ENCODE data around the gene ZBTB7C. TPM values are rescaled to one million over a fixed set of nuclear protein-coding genes. Genes with fewer than 3 reads are reported as not detected.

The ZBTB7C gene
- total RNA-seq, 6 experiments from 2014 or later, result not detected

GRCh38 chr18:48138660-48139430 lies 270.3 kb downstream of the ZBTB7C start:
- no peak overlapping the region for H3K27ac Mint-ChIP-seq
- H3K27me3 Mint-ChIP-seq (ENCODE audit: insufficient read depth), result peaks cover 47% of the 10 kb centered on the region
- TF ChIP-seq CTCF (IDR thresholded peaks at IDR 0.05), result no peak
- no peaks in the 10 kb centered on the region for H3K4me1 Mint-ChIP-seq (ENCODE audit: low read depth)
- no peaks in the 10 kb centered on the region for H3K36me3 Mint-ChIP-seq (ENCODE audit: low read depth)
- no peak for DNase-seq
- no peak overlapping the region for H3K4me3 Mint-ChIP-seq
- no peaks in the 10 kb centered on the region for H3K9me3 Mint-ChIP-seq

- Mint-ChIP-seq H3K9me3 (no peaks in the 10 kb centered on the region), H3K36me3 (ENCODE audit: low read depth) (no peaks in the 10 kb centered on the region), H3K27me3 (ENCODE audit: insufficient read depth) (peaks cover 47% of the 10 kb centered on the region), H3K4me3 (no peak overlapping the region), H3K27ac (no peak overlapping the region), H3K4me1 (ENCODE audit: low read depth) (no peaks in the 10 kb centered on the region)
- no peak for TF ChIP-seq CTCF (IDR thresholded peaks at IDR 0.05)
- DNase-seq, result no peak
Measured at GRCh38 chr18:48138210-48138609, 271.0 kb downstream of the ZBTB7C start.

DNA sequence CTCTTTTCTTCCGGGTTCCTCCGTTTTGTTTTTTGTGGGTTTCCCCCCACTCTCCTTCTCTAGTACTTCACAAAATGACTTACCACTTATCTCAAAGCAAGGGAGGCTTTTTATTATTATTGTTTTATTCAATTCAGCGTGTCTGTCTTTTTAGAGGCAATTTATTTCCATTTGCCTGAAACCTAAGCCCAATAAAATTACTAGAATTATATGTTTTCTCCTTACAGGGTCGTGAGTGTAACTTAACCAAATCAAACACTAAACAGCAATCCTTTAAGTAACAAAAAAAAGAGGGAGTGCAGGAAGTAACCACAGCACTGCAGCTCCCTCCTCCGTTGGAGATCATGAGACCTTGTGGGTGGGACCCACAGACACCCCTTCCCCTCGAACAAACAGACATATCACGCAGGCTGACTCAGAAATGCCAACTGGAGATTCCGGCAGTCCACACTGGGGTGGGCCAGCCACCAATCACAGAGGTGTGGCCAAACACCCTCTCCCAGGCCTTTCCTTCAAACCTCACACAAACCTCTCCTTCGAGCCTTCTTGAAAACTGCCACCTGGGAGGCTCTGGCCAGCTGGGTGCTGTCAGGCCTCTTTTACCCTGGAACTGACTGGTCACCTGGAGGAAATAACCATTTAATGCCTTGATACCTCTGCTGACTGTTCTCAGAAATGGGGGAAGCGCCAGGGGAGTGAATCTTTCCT lies 271.7 kb downstream of the ZBTB7C start:
- no peaks in the 10 kb centered on the region for H3K9me3 Mint-ChIP-seq
- H3K4me1 Mint-ChIP-seq (ENCODE audit: low read depth), result no peaks in the 10 kb centered on the region
- TF ChIP-seq CTCF (IDR thresholded peaks at IDR 0.05), result no peak
- H3K27me3 Mint-ChIP-seq (ENCODE audit: insufficient read depth), result peaks cover 52% of the 10 kb centered on the region
- H3K36me3 Mint-ChIP-seq (ENCODE audit: low read depth), result no peaks in the 10 kb centered on the region
- no peak overlapping the region for H3K4me3 Mint-ChIP-seq
- H3K27ac Mint-ChIP-seq, result no peak overlapping the region
- DNase-seq, result no peak

DNA sequence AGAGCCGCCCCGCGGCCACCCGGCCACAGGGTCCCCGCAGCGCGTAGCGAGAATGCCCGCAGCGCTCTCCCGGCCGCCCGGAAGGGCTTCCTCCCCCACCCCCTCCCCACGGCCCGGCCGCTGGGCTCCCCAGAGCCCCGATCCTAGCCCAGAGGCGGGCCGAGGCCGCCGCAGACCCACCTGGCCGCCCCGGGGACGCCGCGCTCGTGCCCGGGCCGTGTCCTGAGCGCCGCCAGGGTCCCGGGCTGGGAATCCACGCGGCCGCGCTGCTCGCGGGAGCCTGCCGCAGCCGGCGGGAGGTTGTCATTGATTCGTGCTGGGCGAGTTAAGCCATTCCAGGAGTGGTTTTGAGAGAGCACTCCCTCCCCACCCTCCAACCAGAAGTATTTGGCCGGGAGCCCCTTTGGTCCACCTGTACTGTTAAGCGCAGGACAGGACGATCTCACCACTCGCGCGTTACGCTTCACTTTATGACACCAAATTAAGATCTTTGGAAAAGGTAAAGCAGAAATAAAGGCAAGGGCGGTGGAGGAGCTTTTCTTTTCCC lies 272.3 kb downstream of the ZBTB7C start:
- Mint-ChIP-seq H3K4me3 (no peak overlapping the region), H3K36me3 (ENCODE audit: low read depth) (no peaks in the 10 kb centered on the region), H3K9me3 (no peaks in the 10 kb centered on the region), H3K27me3 (ENCODE audit: insufficient read depth) (peaks cover 54% of the 10 kb centered on the region), H3K27ac (no peak overlapping the region), H3K4me1 (ENCODE audit: low read depth) (no peaks in the 10 kb centered on the region)
- no peak for DNase-seq
- TF ChIP-seq CTCF (IDR thresholded peaks at IDR 0.05), result no peak

- H3K9me3 Mint-ChIP-seq, result no peaks in the 10 kb centered on the region
- peaks cover 54% of the 10 kb centered on the region for H3K27me3 Mint-ChIP-seq (ENCODE audit: insufficient read depth)
- no peaks in the 10 kb centered on the region for H3K4me1 Mint-ChIP-seq (ENCODE audit: low read depth)
- DNase-seq, result no peak
- no peaks in the 10 kb centered on the region for H3K36me3 Mint-ChIP-seq (ENCODE audit: low read depth)
- H3K4me3 Mint-ChIP-seq, result no peak overlapping the region
- H3K27ac Mint-ChIP-seq, result no peak overlapping the region
- no peak for TF ChIP-seq CTCF (IDR thresholded peaks at IDR 0.05)
Measured at GRCh38 chr18:48136051-48136826, 272.9 kb downstream of the ZBTB7C start.

All from HFFc6 (cell line).